Endothelial cell of umbilical vein (primary cell): ENCODE measurements around the gene LRCH1.

Experiments
- CTCF ChIP-seq, 2 donors: IDR thresholded peaks; 1 replicate in 1 of 2; 2 replicates in 1 of 2; pipeline ENCODE4 v1.5.1; 2011; ENCODE audit warnings: low read length in 2 of 2, mild to moderate bottlenecking in 2 of 2, moderate library complexity in 2 of 2, control low read depth in 1 of 2, inconsistent platforms in 1 of 2, low read depth in 1 of 2; ENCODE audit not compliant: insufficient read depth in 1 of 2; ENCODE audit errors: extremely low read depth in 1 of 2
- EZH2 ChIP-seq: IDR thresholded peaks from 2 replicates; pipeline ENCODE4 v1.6.1; 2012; ENCODE audit warnings: borderline replicate concordance, low read depth, mild to moderate bottlenecking, moderate library complexity, low read length, inconsistent platforms; ENCODE audit not compliant: severe bottlenecking
- FOS ChIP-seq: IDR thresholded peaks from 2 replicates; pipeline ENCODE4 v1.6.1; 2011; ENCODE audit warnings: mild to moderate bottlenecking, low read length, moderate library complexity, borderline replicate concordance; ENCODE audit not compliant: insufficient read depth
- GATA2 ChIP-seq: IDR thresholded peaks from 2 replicates; pipeline ENCODE4 v1.7.0; 2011; ENCODE audit warnings: low read depth, mild to moderate bottlenecking, moderate library complexity, mixed read lengths, low read length; ENCODE audit not compliant: insufficient read length, insufficient read depth
- JUN ChIP-seq: IDR thresholded peaks from 2 replicates; pipeline ENCODE4 v1.6.1; 2011; ENCODE audit warnings: borderline replicate concordance, low read depth; ENCODE audit not compliant: insufficient read length, insufficient read depth
- MAX ChIP-seq: IDR thresholded peaks from 2 replicates; pipeline ENCODE4 v1.6.1; 2011; ENCODE audit not compliant: insufficient read depth, insufficient read length
- POLR2A ChIP-seq: IDR thresholded peaks from 2 replicates; pipeline ENCODE4 v1.6.1; 2012; ENCODE audit warnings: low read depth, mild to moderate bottlenecking, control low read depth, low read length
- POLR2AphosphoS5 ChIP-seq: IDR thresholded peaks from 2 replicates; pipeline ENCODE4 v1.6.1; 2012; ENCODE audit warnings: low read depth, mild to moderate bottlenecking, control low read depth, low read length, moderate library complexity; ENCODE audit not compliant: insufficient read depth

- TF ChIP-seq POLR2A (no peak), CTCF (IDR thresholded peaks at IDR 0.05; ENCODE audit: extremely low read depth in 1 of 2, insufficient read depth in 1 of 2, low read depth in 1 of 2, low read length in 2 of 2) (no peak), POLR2AphosphoS5 (no peak), MAX (no peak), JUN (no peak), FOS (no peak), EZH2 (no peak), GATA2 (no peak)
Observed at GRCh38 chr13:46586751-46587514, 34.0 kb downstream of the LRCH1 start.
